OCI-LY1 (cell line): ENCODE data around the gene PRXL2B.

Source experiments
- CTCF ChIP-seq: fragments of 200-600 bp; sonication (generic), shearing (Covaris generic); IDR thresholded peaks from 2 replicates; pipeline ENCODE4 v1.5.1; 2017; ENCODE audit warnings: mild to moderate bottlenecking, antibody characterized with exemption, low read length, moderate library complexity, mixed read lengths
- EZH2 ChIP-seq: fragments of 200-600 bp; sonication (generic), shearing (Covaris generic); IDR thresholded peaks from 2 replicates; pipeline ENCODE4 v1.8.0; 2017; ENCODE audit warnings: borderline replicate concordance, mixed run types, mild to moderate bottlenecking, antibody characterized with exemption, low read length, moderate library complexity, mixed read lengths

- no peak for TF ChIP-seq EZH2
- no peak for TF ChIP-seq CTCF
Measured at GRCh38 chr1:2614145-2614544, 27.6 kb downstream of the PRXL2B start.
